Sigmoid colon (tissue), 4 donors: ENCODE data around the gene UCHL3.

Experiments used
- CTCF ChIP-seq, 4 experiments: fragments of 450-650 bp in 3 of 4; fragments of 200-600 bp in 1 of 4; IDR thresholded peaks; one replicate each; pipeline ENCODE4 v1.5.1; 2016 to 2019; ENCODE audit warnings: antibody characterized with exemption in 4 of 4, mild to moderate bottlenecking in 3 of 4, moderate library complexity in 2 of 4
- EP300 ChIP-seq, 4 donors: sonication (generic); formaldehyde crosslinking; IDR thresholded peaks; one replicate each; pipeline ENCODE4 v1.6.1; 2017; ENCODE audit warnings: antibody characterized with exemption in 4 of 4
- POLR2A ChIP-seq, 2 donors: fragments of 450-650 bp; IDR thresholded peaks; one replicate each; pipeline ENCODE4 v1.6.1; 2016; ENCODE audit warnings: antibody characterized with exemption in 2 of 2, mild to moderate bottlenecking in 2 of 2, moderate library complexity in 2 of 2
- POLR2AphosphoS5 ChIP-seq, 4 donors: sonication (generic); formaldehyde crosslinking; IDR thresholded peaks; one replicate each; pipeline ENCODE4 v1.6.1; 2017; ENCODE audit warnings: antibody characterized with exemption in 4 of 4

- TF ChIP-seq CTCF (IDR thresholded peaks at IDR 0.05) (no peak), POLR2A (IDR thresholded peaks at IDR 0.05) (no peak), POLR2AphosphoS5 (IDR thresholded peaks at IDR 0.05) (no peak), EP300 (IDR thresholded peaks at IDR 0.05) (no peak)
These were observed 91.4 kb downstream of the UCHL3 start for GRCh38 chr13:75641026-75641425.
